WTC11 (cell line): ENCODE results near the gene ACVR1. TPM values are rescaled to one million over a fixed set of nuclear protein-coding genes. Genes with fewer than 3 reads are reported as not detected.
"Not testable (repeated sequence)": the region's sequence is repeated elsewhere in the genome, so short reads cannot be mapped to it uniquely, and the experiment has no call there.

ENCODE experiments used
- ATAC-seq: fragments of 200-7000 bp; cut with Tn5 transposase; 2 replicates; pipeline ENCODE4 v1.10.0; 2021; ENCODE audit warnings: mild to moderate bottlenecking, moderate library complexity
- CTCF ChIA-PET: fragments of 300-600 bp; sonication (Branson Sonifier 250); formaldehyde crosslinking; loops from one replicate; lab custom pipeline; 2021; ENCODE audit warnings: antibody characterized with exemption; lab: Charles Lee
- POLR2A ChIA-PET: fragments of 350-600 bp; sonication (Branson Sonifier 250); formaldehyde crosslinking; loops from one replicate; lab custom pipeline; 2021; ENCODE audit warnings: antibody characterized with exemption; lab: Charles Lee
- DNase-seq: peaks from one replicate; pipeline ENCODE4 v3.0.0; 2021; ENCODE audit warnings: low spot score
- H3K27ac Mint-ChIP-seq: 2 replicates; pipeline ENCODE4 v1.8.0; 2021; ENCODE audit warnings: mixed read lengths
- H3K27me3 Mint-ChIP-seq: 2 replicates; pipeline ENCODE4 v1.8.0; 2021; ENCODE audit warnings: low read depth, mild to moderate bottlenecking, moderate library complexity, mixed read lengths
- H3K36me3 Mint-ChIP-seq: 2 replicates; pipeline ENCODE4 v1.8.0; 2021; ENCODE audit warnings: mixed read lengths
- H3K4me1 Mint-ChIP-seq: 2 replicates; pipeline ENCODE4 v1.8.0; 2022; ENCODE audit warnings: mixed read lengths
- H3K4me3 Mint-ChIP-seq: 2 replicates; pipeline ENCODE4 v1.8.0; 2021; ENCODE audit warnings: mild to moderate bottlenecking, moderate library complexity, mixed read lengths
- H3K9me3 Mint-ChIP-seq: 2 replicates; pipeline ENCODE4 v1.8.0; 2021; ENCODE audit warnings: mixed read lengths
- FOXK1 ChIP-seq: sonication (generic); formaldehyde crosslinking; IDR thresholded peaks from 2 replicates; pipeline ENCODE4 v1.8.0; 2022; ENCODE audit warnings: mild to moderate bottlenecking, moderate library complexity, missing genetic modification reagents
- OVOL2 ChIP-seq: fragments of 250-450 bp; sonication (Bioruptor Pico); IDR thresholded peaks from 2 replicates; pipeline ENCODE4 v1.9.0; 2021; ENCODE audit warnings: mild to moderate bottlenecking, borderline replicate concordance
- TCF7 ChIP-seq: sonication (generic); formaldehyde crosslinking; IDR thresholded peaks from 2 replicates; pipeline ENCODE4 v1.8.0; 2022; ENCODE audit warnings: mild to moderate bottlenecking, low read depth, missing genetic modification reagents, moderate library complexity
- TEAD1 ChIP-seq: sonication (generic); formaldehyde crosslinking; IDR thresholded peaks from 2 replicates; pipeline ENCODE4 v1.8.0; 2022; ENCODE audit warnings: mild to moderate bottlenecking, missing genetic modification reagents
- ZNF121 ChIP-seq: sonication (generic); formaldehyde crosslinking; IDR thresholded peaks from 2 replicates; pipeline ENCODE4 v1.8.0; 2023; ENCODE audit warnings: missing genetic modification reagents
- ZNF232 ChIP-seq: sonication (generic); formaldehyde crosslinking; IDR thresholded peaks from 2 replicates; pipeline ENCODE4 v1.8.0; 2022; ENCODE audit warnings: mild to moderate bottlenecking, missing genetic modification reagents
- ZNF317 ChIP-seq: sonication (generic); formaldehyde crosslinking; IDR thresholded peaks from 2 replicates; pipeline ENCODE4 v1.8.1; 2023; ENCODE audit warnings: low read depth, mild to moderate bottlenecking, moderate library complexity, missing genetic modification reagents, borderline replicate concordance
- total RNA-seq: library from RNA; stranded (reverse); gene quantifications from 3 replicates; pipeline ENCODE4 v1.2.3, GENCODE V29; 2021
- TF ChIP-seq, protein P1 (sequence below): fragments of 250-450 bp; sonication (Bioruptor Pico); IDR thresholded peaks from 2 replicates; pipeline ENCODE4 v1.9.0; 2021; ENCODE audit warnings: mild to moderate bottlenecking, borderline replicate concordance
- TF ChIP-seq, protein P2 (sequence below): sonication (generic); formaldehyde crosslinking; IDR thresholded peaks from 2 replicates; pipeline ENCODE4 v1.8.0; 2022; ENCODE audit warnings: mild to moderate bottlenecking, missing genetic modification reagents
- TF ChIP-seq, protein P3 (sequence below): fragments of 250-450 bp; sonication (Bioruptor Pico); conservative IDR thresholded peaks from 2 replicates; pipeline ENCODE4 v1.9.0; 2021; ENCODE audit warnings: mild to moderate bottlenecking
- TF ChIP-seq, protein P4 (sequence below): fragments of 250-450 bp; sonication (Bioruptor Pico); IDR thresholded peaks from 2 replicates; pipeline ENCODE4 v1.8.0; 2021; ENCODE audit warnings: mild to moderate bottlenecking
- TF ChIP-seq, protein P5 (sequence below): sonication (generic); formaldehyde crosslinking; IDR thresholded peaks from 2 replicates; pipeline ENCODE4 v1.8.1; 2022; ENCODE audit warnings: missing genetic modification reagents, borderline replicate concordance

Gene ACVR1
- total RNA-seq, 1 experiment from 2014 or later, result 19.2 TPM

DNA sequence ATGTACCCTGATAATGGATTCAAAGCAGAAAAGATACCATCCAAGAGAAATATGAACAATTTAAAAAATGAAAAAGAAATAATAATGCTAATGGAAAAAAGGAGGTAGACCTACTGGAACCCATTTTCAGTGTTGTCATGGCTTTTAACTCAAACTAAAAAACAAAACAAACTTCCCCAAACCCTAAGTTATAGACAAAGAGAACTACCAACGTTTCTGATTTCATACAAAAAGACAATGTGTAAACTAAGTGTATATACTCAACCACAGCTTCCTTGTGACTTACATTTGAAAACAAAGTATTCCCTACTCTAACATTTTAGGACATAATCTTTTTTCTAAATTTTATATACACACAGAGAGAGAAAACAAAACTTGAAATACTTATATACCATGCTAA is 45.9 kb downstream of the ACVR1 start (continued):
- TF ChIP-seq, protein P1, sequence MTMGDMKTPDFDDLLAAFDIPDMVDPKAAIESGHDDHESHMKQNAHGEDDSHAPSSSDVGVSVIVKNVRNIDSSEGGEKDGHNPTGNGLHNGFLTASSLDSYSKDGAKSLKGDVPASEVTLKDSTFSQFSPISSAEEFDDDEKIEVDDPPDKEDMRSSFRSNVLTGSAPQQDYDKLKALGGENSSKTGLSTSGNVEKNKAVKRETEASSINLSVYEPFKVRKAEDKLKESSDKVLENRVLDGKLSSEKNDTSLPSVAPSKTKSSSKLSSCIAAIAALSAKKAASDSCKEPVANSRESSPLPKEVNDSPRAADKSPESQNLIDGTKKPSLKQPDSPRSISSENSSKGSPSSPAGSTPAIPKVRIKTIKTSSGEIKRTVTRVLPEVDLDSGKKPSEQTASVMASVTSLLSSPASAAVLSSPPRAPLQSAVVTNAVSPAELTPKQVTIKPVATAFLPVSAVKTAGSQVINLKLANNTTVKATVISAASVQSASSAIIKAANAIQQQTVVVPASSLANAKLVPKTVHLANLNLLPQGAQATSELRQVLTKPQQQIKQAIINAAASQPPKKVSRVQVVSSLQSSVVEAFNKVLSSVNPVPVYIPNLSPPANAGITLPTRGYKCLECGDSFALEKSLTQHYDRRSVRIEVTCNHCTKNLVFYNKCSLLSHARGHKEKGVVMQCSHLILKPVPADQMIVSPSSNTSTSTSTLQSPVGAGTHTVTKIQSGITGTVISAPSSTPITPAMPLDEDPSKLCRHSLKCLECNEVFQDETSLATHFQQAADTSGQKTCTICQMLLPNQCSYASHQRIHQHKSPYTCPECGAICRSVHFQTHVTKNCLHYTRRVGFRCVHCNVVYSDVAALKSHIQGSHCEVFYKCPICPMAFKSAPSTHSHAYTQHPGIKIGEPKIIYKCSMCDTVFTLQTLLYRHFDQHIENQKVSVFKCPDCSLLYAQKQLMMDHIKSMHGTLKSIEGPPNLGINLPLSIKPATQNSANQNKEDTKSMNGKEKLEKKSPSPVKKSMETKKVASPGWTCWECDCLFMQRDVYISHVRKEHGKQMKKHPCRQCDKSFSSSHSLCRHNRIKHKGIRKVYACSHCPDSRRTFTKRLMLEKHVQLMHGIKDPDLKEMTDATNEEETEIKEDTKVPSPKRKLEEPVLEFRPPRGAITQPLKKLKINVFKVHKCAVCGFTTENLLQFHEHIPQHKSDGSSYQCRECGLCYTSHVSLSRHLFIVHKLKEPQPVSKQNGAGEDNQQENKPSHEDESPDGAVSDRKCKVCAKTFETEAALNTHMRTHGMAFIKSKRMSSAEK (CRISPR knock-in tag), result no peak
- TF ChIP-seq, protein P2, sequence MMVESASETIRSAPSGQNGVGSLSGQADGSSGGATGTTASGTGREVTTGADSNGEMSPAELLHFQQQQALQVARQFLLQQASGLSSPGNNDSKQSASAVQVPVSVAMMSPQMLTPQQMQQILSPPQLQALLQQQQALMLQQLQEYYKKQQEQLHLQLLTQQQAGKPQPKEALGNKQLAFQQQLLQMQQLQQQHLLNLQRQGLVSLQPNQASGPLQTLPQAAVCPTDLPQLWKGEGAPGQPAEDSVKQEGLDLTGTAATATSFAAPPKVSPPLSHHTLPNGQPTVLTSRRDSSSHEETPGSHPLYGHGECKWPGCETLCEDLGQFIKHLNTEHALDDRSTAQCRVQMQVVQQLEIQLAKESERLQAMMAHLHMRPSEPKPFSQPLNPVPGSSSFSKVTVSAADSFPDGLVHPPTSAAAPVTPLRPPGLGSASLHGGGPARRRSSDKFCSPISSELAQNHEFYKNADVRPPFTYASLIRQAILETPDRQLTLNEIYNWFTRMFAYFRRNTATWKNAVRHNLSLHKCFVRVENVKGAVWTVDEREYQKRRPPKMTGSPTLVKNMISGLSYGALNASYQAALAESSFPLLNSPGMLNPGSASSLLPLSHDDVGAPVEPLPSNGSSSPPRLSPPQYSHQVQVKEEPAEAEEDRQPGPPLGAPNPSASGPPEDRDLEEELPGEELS (CRISPR knock-in tag), result no peak

DNA sequence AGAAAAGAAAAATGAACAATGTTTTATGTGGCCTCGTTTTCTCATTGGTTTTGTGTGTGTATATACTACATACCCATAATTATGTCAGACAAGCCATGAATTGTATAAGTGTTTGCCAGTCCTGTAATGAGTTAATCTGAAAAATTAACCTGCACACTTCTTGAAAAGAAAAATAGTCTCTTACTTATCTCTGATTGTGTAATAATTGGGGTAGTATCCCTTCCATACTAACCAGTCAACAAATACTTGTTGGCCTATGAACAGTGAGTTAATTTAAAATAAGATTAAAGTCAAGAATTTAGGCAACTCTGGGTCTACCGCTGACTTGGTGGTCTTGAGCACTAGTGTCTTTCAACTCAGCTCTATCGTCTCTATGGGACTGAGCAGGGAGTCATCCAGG is 48.8 kb downstream of the ACVR1 start:
- peaks cover 8% of the 10 kb centered on the region for H3K36me3 Mint-ChIP-seq
- no peak for ATAC-seq
- peak overlapping the region; percentile 23; the same call in 1 of the 2 replicates for H3K27ac Mint-ChIP-seq
- peaks cover 6% of the 10 kb centered on the region; the same call in 1 of the 2 replicates for H3K9me3 Mint-ChIP-seq
- POLR2A ChIA-PET, result no interaction called here
- no peaks in the 10 kb centered on the region for H3K27me3 Mint-ChIP-seq
- H3K4me1 Mint-ChIP-seq, result peaks cover 38% of the 10 kb centered on the region
- CTCF ChIA-PET, result no interaction called here
- DNase-seq, result no peak
- H3K4me3 Mint-ChIP-seq, result no peak overlapping the region
- TF ChIP-seq OVOL2 (CRISPR knock-in tag) (no peak), TCF7 (CRISPR knock-in tag) (no peak), ZNF232 (CRISPR knock-in tag) (no peak), ZNF121 (no peak), TEAD1 (CRISPR knock-in tag) (no peak), ZNF317 (CRISPR knock-in tag) (no peak), FOXK1 (no peak)
- TF ChIP-seq, protein P3, sequence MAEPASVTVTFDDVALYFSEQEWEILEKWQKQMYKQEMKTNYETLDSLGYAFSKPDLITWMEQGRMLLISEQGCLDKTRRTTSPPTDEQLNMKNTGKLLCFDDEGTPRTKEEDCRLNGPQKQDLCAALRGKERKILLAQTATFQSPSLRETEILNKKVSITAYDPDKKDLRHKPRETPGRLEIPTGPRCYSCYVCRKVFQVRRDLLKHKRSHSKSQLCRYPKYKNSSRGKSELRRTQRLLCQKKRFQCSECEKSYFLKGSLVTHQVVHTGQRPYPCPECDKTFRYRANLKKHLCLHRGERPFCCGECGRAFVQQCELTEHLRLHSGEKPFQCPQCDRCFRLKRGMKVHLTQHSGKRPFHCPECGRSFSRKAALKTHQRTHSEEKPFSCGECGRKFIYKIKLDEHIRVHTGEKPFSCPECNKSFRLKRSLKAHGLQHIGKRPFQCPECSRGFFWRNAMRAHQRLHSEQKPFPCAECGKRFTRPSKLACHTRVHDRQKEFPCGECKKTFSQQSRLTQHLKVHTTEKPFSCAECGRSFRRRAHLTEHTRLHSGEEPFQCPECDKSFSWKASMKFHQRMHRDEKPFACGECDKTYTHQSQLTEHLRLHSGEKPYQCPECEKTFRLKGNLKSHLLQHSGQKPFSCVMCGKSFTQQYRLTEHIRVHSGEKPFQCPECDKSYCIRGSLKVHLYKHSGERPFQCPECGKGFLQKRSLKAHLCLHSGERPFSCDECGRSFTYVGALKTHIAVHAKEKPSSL (CRISPR knock-in tag), result no peak
- TF ChIP-seq, protein P4, sequence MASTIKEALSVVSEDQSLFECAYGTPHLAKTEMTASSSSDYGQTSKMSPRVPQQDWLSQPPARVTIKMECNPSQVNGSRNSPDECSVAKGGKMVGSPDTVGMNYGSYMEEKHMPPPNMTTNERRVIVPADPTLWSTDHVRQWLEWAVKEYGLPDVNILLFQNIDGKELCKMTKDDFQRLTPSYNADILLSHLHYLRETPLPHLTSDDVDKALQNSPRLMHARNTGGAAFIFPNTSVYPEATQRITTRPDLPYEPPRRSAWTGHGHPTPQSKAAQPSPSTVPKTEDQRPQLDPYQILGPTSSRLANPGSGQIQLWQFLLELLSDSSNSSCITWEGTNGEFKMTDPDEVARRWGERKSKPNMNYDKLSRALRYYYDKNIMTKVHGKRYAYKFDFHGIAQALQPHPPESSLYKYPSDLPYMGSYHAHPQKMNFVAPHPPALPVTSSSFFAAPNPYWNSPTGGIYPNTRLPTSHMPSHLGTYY (CRISPR knock-in tag), result no peak
- TF ChIP-seq, protein P5, sequence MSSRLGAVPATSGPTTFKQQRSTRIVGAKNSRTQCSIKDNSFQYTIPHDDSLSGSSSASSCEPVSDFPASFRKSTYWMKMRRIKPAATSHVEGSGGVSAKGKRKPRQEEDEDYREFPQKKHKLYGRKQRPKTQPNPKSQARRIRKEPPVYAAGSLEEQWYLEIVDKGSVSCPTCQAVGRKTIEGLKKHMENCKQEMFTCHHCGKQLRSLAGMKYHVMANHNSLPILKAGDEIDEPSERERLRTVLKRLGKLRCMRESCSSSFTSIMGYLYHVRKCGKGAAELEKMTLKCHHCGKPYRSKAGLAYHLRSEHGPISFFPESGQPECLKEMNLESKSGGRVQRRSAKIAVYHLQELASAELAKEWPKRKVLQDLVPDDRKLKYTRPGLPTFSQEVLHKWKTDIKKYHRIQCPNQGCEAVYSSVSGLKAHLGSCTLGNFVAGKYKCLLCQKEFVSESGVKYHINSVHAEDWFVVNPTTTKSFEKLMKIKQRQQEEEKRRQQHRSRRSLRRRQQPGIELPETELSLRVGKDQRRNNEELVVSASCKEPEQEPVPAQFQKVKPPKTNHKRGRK, result no peak

DNA sequence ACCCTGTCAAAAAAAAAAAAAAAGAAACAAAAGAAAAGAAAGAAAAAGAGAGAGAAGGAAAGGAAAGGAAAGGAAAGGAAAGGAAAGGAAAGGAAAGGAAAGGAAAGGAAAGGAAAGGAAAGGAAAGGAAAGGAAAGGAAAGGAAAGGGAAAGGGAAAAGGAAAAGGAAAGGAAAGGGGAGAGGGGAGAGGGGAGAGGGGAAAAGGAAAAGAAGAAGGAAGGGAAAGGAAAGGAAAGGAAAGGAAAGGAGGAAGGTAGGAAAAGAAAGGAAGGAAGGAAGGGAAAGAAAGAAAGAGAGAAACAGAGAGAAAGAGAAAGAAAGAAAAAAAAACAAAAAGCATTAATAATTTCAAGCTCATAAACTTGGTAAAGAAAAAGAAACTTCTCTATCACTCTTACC is 49.5 kb downstream of the ACVR1 start:
- H3K36me3 Mint-ChIP-seq, CTCF ChIA-PET, H3K9me3 Mint-ChIP-seq, POLR2A ChIA-PET, ATAC-seq, H3K4me3 Mint-ChIP-seq, H3K27me3 Mint-ChIP-seq, DNase-seq, H3K27ac Mint-ChIP-seq: not testable (repeated sequence)
- peaks cover 30% of the 10 kb centered on the region for H3K4me1 Mint-ChIP-seq
- TF ChIP-seq, protein P5, result peak; percentile 24; the same call in 1 of the 2 replicates
